Hematopoietic multipotent progenitor cell treated with erythropoietin and hydrocortisone succinate and interleukin-3 and kit ligand, for 17 days (in vitro differentiated cells): ENCODE results near the gene BORCS6.

Experiments used
- DNase-seq: peaks from one replicate; pipeline ENCODE4 v3.0.0-alpha.2; 2015; ENCODE audit warnings: low spot score

Gene BORCS6

GRCh38 chr17:8142158-8142886 is 47.7 kb downstream of the BORCS6 start:
- DNase-seq: no peak

- DNase-seq: no peak
These were observed 48.2 kb downstream of the BORCS6 start for GRCh38 chr17:8141741-8142140.

GRCh38 chr17:8141045-8141444 is 48.9 kb downstream of the BORCS6 start:
- no peak for DNase-seq

GRCh38 chr17:8140065-8141029 is 49.6 kb downstream of the BORCS6 start:
- DNase-seq: no peak

- DNase-seq: peak; percentile 94
These were observed 51.2 kb downstream of the BORCS6 start for GRCh38 chr17:8138672-8139371.

- DNase-seq: no peak
These were observed 51.7 kb downstream of the BORCS6 start for GRCh38 chr17:8138374-8138671.
